HG03575 (cell line): ENCODE data around the gene BRSK2.

Source experiments
- ATAC-seq: cut with Tn5 transposase; IDR thresholded peaks from one replicate; pipeline ENCODE4 v1.9.1; 2021; ENCODE audit not compliant: unreplicated experiment, insufficient number of reproducible peaks, low FRiP score; ENCODE audit errors: extremely low read depth

The BRSK2 gene

GRCh38 chr11:1392561-1392960 lies 2.8 kb downstream of the BRSK2 start:
- ATAC-seq: no peak

GRCh38 chr11:1393038-1393710 lies 3.4 kb downstream of the BRSK2 start:
- no peak for ATAC-seq

GRCh38 chr11:1394936-1395772 lies 5.4 kb downstream of the BRSK2 start:
- ATAC-seq: no peak

GRCh38 chr11:1395773-1396374 lies 6.1 kb downstream of the BRSK2 start:
- ATAC-seq: no peak

- ATAC-seq: no peak
These were observed 6.7 kb downstream of the BRSK2 start for GRCh38 chr11:1396375-1396841.

GRCh38 chr11:1397146-1397861 lies 7.6 kb downstream of the BRSK2 start:
- no peak for ATAC-seq

- ATAC-seq: no peak
These were observed 8.3 kb downstream of the BRSK2 start for GRCh38 chr11:1397862-1398527.

- no peak for ATAC-seq
These were observed 8.9 kb downstream of the BRSK2 start for GRCh38 chr11:1398528-1399235.

GRCh38 chr11:1399386-1400316 lies 9.9 kb downstream of the BRSK2 start:
- ATAC-seq: no peak

GRCh38 chr11:1400317-1401170 lies 10.8 kb downstream of the BRSK2 start:
- no peak for ATAC-seq

GRCh38 chr11:1401171-1401445 lies 11.4 kb downstream of the BRSK2 start:
- ATAC-seq: no peak

GRCh38 chr11:1401656-1402221 lies 12.0 kb downstream of the BRSK2 start:
- ATAC-seq: no peak

GRCh38 chr11:1402355-1403077 lies 12.8 kb downstream of the BRSK2 start:
- ATAC-seq: no peak

- ATAC-seq: no peak
These were observed 13.4 kb downstream of the BRSK2 start for GRCh38 chr11:1403078-1403620.

- ATAC-seq: no peak
These were observed 14.2 kb downstream of the BRSK2 start for GRCh38 chr11:1403721-1404460.
